IMR-90 (cell line): ENCODE measurements around the gene SCAMP2. TPM values are rescaled to one million over a fixed set of nuclear protein-coding genes. Genes with fewer than 3 reads are reported as not detected.

Experiments
- ATAC-seq: fragments of 200-7000 bp; cut with Tn5 transposase; 2 replicates; pipeline ENCODE4 v1.9.1; 2020; ENCODE audit warnings: low read depth, mild to moderate bottlenecking, moderate library complexity
- BruUV-seq: library from RNA; stranded (reverse); fragments of 400-500 nt; replicated peaks from 2 replicates; lab custom pipeline; 2021; lab: Mats Ljungman, UMichigan
- CTCF ChIA-PET: fragments of 300-600 bp; formaldehyde crosslinking; extraction: SDS; loops from one replicate; lab custom pipeline; 2021; ENCODE audit warnings: antibody characterized with exemption; lab: Yijun Ruan, JAX
- POLR2A ChIA-PET: fragments of 300-600 bp; sonication (Branson Sonifier 250); formaldehyde crosslinking; loops from one replicate; lab custom pipeline; 2022; ENCODE audit warnings: antibody characterized with exemption; ENCODE audit not compliant: unreplicated experiment; lab: Charles Lee
- DNase-seq: peaks from one replicate; pipeline ENCODE4 v3.0.0; 2013
- H2AFZ ChIP-seq: replicated peaks from 2 replicates; pipeline ENCODE3; 2013; ENCODE audit warnings: low read length, mild to moderate bottlenecking; ENCODE audit not compliant: poor library complexity
- H2AK5ac ChIP-seq: 2 replicates; pipeline ENCODE4 v1.6.1; 2013; ENCODE audit warnings: low read depth, low read length, inconsistent platforms
- H2AK9ac ChIP-seq: replicated peaks from 2 replicates; pipeline ENCODE3; 2013; ENCODE audit warnings: mild to moderate bottlenecking, low read depth, low read length, moderate library complexity; ENCODE audit not compliant: poor library complexity
- H2BK120ac ChIP-seq: 2 replicates; pipeline ENCODE4 v1.6.1; 2013; ENCODE audit warnings: low read depth, low read length, inconsistent platforms
- H2BK15ac ChIP-seq: 3 replicates; pipeline ENCODE4 v1.6.1; 2013; ENCODE audit warnings: low read depth, low read length, inconsistent platforms
- H2BK20ac ChIP-seq: 2 replicates; pipeline ENCODE4 v1.6.1; 2013; ENCODE audit warnings: low read depth, mild to moderate bottlenecking, inconsistent platforms, low read length, moderate library complexity
- H2BK5ac ChIP-seq: 2 replicates; pipeline ENCODE4 v1.6.1; 2013; ENCODE audit warnings: mild to moderate bottlenecking, low read depth, low read length, inconsistent platforms; ENCODE audit not compliant: poor library complexity, severe bottlenecking
- H3K14ac ChIP-seq: replicated peaks from 2 replicates; pipeline ENCODE4 v1.6.1; 2013; ENCODE audit warnings: low read depth, low read length, inconsistent platforms
- H3K18ac ChIP-seq: 2 replicates; pipeline ENCODE4 v1.6.1; 2013; ENCODE audit warnings: low read depth, low read length, control low read depth
- H3K23ac ChIP-seq: 2 replicates; pipeline ENCODE4 v1.6.1; 2013; ENCODE audit warnings: low read depth, low read length, inconsistent platforms
- H3K27ac ChIP-seq: 2 replicates; pipeline ENCODE4 v1.5.1; 2013; ENCODE audit warnings: mild to moderate bottlenecking, control low read depth, low read length; ENCODE audit not compliant: insufficient read depth
- H3K27me3 ChIP-seq: 2 replicates; pipeline ENCODE4 v1.6.1; 2013; ENCODE audit warnings: low read length; ENCODE audit not compliant: control insufficient read depth, insufficient read depth
- H3K36me3 ChIP-seq: 2 replicates; pipeline ENCODE4 v1.6.1; 2013; ENCODE audit warnings: low read length, mixed read lengths; ENCODE audit not compliant: control insufficient read depth, insufficient read depth
- H3K4ac ChIP-seq: 2 replicates; pipeline ENCODE4 v1.6.1; 2013; ENCODE audit warnings: low read depth, low read length, inconsistent platforms
- H3K4me1 ChIP-seq: 2 replicates; pipeline ENCODE4 v1.6.1; 2013; ENCODE audit warnings: low read length, mixed read lengths; ENCODE audit not compliant: control insufficient read depth, insufficient read depth
- H3K4me2 ChIP-seq: 2 replicates; pipeline ENCODE4 v1.6.1; 2013; ENCODE audit warnings: low read depth, mild to moderate bottlenecking, control low read depth, low read length, moderate library complexity
- H3K4me3 ChIP-seq: 2 replicates; pipeline ENCODE4 v1.5.1; 2013; ENCODE audit warnings: low read depth, mild to moderate bottlenecking, control low read depth, low read length, moderate library complexity; ENCODE audit not compliant: insufficient read depth
- H3K56ac ChIP-seq: 2 replicates; pipeline ENCODE4 v1.6.1; 2013; ENCODE audit warnings: low read length, inconsistent platforms; ENCODE audit not compliant: insufficient read depth; ENCODE audit errors: extremely low read depth
- H3K79me1 ChIP-seq, 2 experiments: 2 replicates each; pipeline ENCODE4 v1.6.1; 2013; ENCODE audit warnings: low read length in 2 of 2, inconsistent platforms in 1 of 2, low read depth in 1 of 2
- H3K9ac ChIP-seq: 2 replicates; pipeline ENCODE4 v1.6.1; 2013; ENCODE audit warnings: low read depth, low read length, control low read depth
- H3K9me1 ChIP-seq: 2 replicates; pipeline ENCODE4 v1.6.1; 2013; ENCODE audit warnings: low read length, inconsistent platforms; ENCODE audit not compliant: insufficient read depth
- H3K9me3 ChIP-seq: 2 replicates; pipeline ENCODE4 v1.6.1; 2013; ENCODE audit warnings: low read length; ENCODE audit not compliant: control insufficient read depth, insufficient read depth
- H4K20me1 ChIP-seq: 2 replicates; pipeline ENCODE4 v1.6.1; 2013; ENCODE audit warnings: low read length, inconsistent platforms; ENCODE audit not compliant: insufficient read depth
- H4K5ac ChIP-seq: 2 replicates; pipeline ENCODE4 v1.6.1; 2013; ENCODE audit warnings: mild to moderate bottlenecking, low read depth, low read length, control low read depth
- H4K8ac ChIP-seq, 2 experiments: 2 replicates each; pipeline ENCODE4 v1.6.1; 2013; ENCODE audit warnings: low read depth in 2 of 2, low read length in 2 of 2, control low read depth in 1 of 2, inconsistent platforms in 1 of 2
- H4K91ac ChIP-seq: 2 replicates; pipeline ENCODE4 v1.6.1; 2013; ENCODE audit warnings: low read depth, low read length, inconsistent platforms; ENCODE audit not compliant: insufficient read depth
- CEBPB ChIP-seq: IDR thresholded peaks from 2 replicates; pipeline ENCODE4 v1.6.1; 2012; ENCODE audit warnings: low read depth, low read length, improper control_type of control experiment
- RCOR1 ChIP-seq: IDR thresholded peaks from 2 replicates; pipeline ENCODE4 v1.6.1; 2012; ENCODE audit warnings: mild to moderate bottlenecking, low read length, improper control_type of control experiment; ENCODE audit not compliant: insufficient replicate concordance
- WGBS, 2 experiments: methylation state at CpG; one replicate each; pipeline versions ENCODE4 v1.1.5 to v1.1.7; 2013; ENCODE audit warnings: missing lambda C conversion rate in 2 of 2; ENCODE audit not compliant: insufficient read length in 1 of 2; ENCODE audit errors: extremely low coverage in 2 of 2; 5-methylcytosine and 5-hydroxymethylcytosine counted together
- dilution Hi-C: fragments of 300-500 bp; cut with HindIII; formaldehyde crosslinking; loops from one replicate; pipeline ENCODE4 v1.14.3; 2018; ENCODE audit warnings: low sequenced_read_pairs; ENCODE audit not compliant: unreplicated experiment
- in situ Hi-C: fragments of 300-500 bp; cut with MboI; formaldehyde crosslinking; loops from 3 replicates; pipeline ENCODE4 v1.14.3; 2019; ENCODE audit warnings: low sequenced_read_pairs, inconsistent platforms, mixed read lengths
- intact Hi-C: fragments of 100-400 bp; cut with micrococcal nuclease; formaldehyde crosslinking; loops from 2 replicates; pipeline ENCODE4 v1.10.0; 2022
- polyA plus RNA-seq, 3 experiments: library from polyadenylated mRNA; depleted of rRNA; stranded (reverse); fragments of >200 nt; gene quantifications; 2 replicates each; pipeline ENCODE4 v1.2.3, GENCODE V29; 2012; ENCODE audit warnings: low replicate concordance in 1 of 3
- total RNA-seq: library from RNA; depleted of rRNA; stranded (reverse); fragments of >200 nt; gene quantifications from 2 replicates; pipeline ENCODE4 v1.2.3, GENCODE V29; 2012
- TF ChIP-seq, protein P1 (sequence below): conservative IDR thresholded peaks from 2 replicates; pipeline ENCODE4 v1.5.1; 2012; ENCODE audit warnings: mild to moderate bottlenecking, low read depth, low read length, improper control_type of control experiment

The SCAMP2 gene
- total and polyA plus RNA-seq, 2 of the 4 experiments (the other 2 are of a cell fraction): 25.8 to 111 TPM

DNA sequence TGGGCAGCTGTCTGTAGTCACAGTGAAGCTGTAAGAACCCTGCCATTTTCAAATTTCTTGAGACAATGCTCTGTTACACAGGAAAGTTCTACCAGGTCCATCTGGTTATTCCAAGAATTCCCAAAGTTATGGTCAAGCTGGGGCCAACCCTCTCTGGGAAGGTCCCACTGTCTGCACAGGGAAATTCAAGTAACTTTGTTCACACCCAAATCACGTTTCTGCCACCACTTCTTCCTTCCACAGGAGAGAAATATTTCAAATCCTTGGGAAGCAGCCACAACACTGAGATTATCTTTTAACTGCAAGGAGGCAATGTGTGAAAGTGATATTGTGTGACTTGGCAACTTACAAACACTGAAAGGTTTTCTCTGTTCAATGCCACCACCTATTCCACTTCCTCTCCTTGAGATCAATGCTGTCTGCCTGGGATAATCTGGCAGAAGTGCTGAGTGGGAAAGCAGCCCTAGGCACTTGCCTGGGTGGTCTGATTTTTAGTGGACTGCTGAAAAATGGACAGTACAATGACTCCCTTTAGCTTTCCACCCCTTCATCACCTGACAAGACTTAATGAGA, 5.6 kb downstream of the SCAMP2 start:
- ATAC-seq (no peak), DNase-seq (no peak)
- H2BK120ac ChIP-seq: no peak overlapping the region
- H3K27me3 ChIP-seq: no peaks in the 10 kb centered on the region
- no peak overlapping the region for H2AK5ac ChIP-seq
- no peak overlapping the region for H4K8ac ChIP-seq
- H2BK20ac ChIP-seq: no peak overlapping the region
- H3K9me3 ChIP-seq: no peaks in the 10 kb centered on the region
- ChIA-PET POLR2A (no interaction called here), CTCF (no interaction called here)
- no peak for TF ChIP-seq CEBPB
- TF ChIP-seq, protein P1, sequence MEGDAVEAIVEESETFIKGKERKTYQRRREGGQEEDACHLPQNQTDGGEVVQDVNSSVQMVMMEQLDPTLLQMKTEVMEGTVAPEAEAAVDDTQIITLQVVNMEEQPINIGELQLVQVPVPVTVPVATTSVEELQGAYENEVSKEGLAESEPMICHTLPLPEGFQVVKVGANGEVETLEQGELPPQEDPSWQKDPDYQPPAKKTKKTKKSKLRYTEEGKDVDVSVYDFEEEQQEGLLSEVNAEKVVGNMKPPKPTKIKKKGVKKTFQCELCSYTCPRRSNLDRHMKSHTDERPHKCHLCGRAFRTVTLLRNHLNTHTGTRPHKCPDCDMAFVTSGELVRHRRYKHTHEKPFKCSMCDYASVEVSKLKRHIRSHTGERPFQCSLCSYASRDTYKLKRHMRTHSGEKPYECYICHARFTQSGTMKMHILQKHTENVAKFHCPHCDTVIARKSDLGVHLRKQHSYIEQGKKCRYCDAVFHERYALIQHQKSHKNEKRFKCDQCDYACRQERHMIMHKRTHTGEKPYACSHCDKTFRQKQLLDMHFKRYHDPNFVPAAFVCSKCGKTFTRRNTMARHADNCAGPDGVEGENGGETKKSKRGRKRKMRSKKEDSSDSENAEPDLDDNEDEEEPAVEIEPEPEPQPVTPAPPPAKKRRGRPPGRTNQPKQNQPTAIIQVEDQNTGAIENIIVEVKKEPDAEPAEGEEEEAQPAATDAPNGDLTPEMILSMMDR: no peak
- TF ChIP-seq RCOR1: no peak
- H3K4me3 ChIP-seq: no peak overlapping the region
- H3K23ac ChIP-seq: no peak overlapping the region
- H4K20me1 ChIP-seq: peaks cover 78% of the 10 kb centered on the region
- H3K56ac ChIP-seq: no peak overlapping the region
- intact Hi-C loops: no loop called here
- no peak overlapping the region for H3K9ac ChIP-seq
- in situ Hi-C loops: no loop called here
- H3K79me1 ChIP-seq: peaks cover 17 to 85% of the 10 kb centered on the region in 2 experiments
- no peak overlapping the region for H3K4ac ChIP-seq
- no CpG with 5 or more reads among the region's 1 CpG for WGBS, 2 experiments
- no peak overlapping the region for H3K18ac ChIP-seq
- no peak overlapping the region for H3K14ac ChIP-seq
- no TSS peak for BruUV-seq
- no peak overlapping the region for H4K5ac ChIP-seq
- no peak overlapping the region for H2BK15ac ChIP-seq
- no peak overlapping the region for H4K91ac ChIP-seq
- dilution Hi-C loops: no loop called here
- peaks cover 19% of the 10 kb centered on the region for H3K4me1 ChIP-seq
- H3K4me2 ChIP-seq: no peak overlapping the region
- H3K27ac ChIP-seq: no peak overlapping the region
- H3K9me1 ChIP-seq: peaks cover 44% of the 10 kb centered on the region
- peaks cover 2% of the 10 kb centered on the region for H3K36me3 ChIP-seq
- no peak overlapping the region for H2AK9ac ChIP-seq
- no peak overlapping the region for H2BK5ac ChIP-seq
- H2AFZ ChIP-seq: no peak overlapping the region
